ENCODE results near the gene HSD17B3. TPM values are rescaled to one million over a fixed set of nuclear protein-coding genes. Genes with fewer than 3 reads are reported as not detected.
A peak's percentile ranks its signal among the peaks of the same experiment; 100 is the strongest.

HSD17B3 gene
- total and polyA plus RNA-seq, 11 donors = 0.33 to 2.6 (median 1.0) TPM; not detected in 1

DNA sequence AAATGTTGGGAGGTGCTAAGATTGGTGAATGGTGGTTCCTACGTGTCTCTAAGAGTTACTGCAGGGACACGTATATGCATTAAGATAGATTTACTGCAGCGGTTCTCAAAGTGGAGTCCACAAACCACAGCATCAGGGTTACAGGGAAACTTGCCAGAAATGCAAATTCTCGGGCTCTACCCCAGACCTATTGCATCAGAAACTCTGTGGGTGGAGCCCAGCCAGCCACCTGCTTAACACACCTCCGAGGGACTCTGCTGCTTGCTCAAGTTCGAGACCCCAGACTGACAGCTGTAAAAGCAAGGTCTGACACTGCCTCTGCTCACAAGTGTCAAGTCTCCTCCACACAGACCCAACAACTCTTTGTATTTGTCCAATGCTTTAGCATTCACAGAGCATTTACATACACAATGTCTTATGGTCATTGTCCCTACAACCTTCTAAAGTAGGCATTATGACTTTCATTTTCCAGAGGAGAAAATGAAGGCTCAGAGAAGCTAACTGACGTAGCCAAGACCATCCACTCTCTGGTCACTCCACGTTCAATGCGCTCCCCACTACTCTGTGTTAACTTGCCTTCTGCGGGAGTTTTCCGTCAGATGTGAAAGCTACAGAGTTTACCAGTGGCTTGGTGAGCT lies 48.8 kb downstream of the HSD17B3 start:
- no peak overlapping the region for H3K27ac ChIP-seq
- no peak for DNase-seq
- H3K4me3 ChIP-seq = no peak overlapping the region
- H3K27me3 ChIP-seq = no peaks in the 10 kb centered on the region
- H3K4me1 ChIP-seq = no peaks in the 10 kb centered on the region
- no peak for ATAC-seq
- WGBS, 4 donors = 72 to 79% (median 76%) methylated on average over 10 to 11 of the region's 11 CpGs
- no peaks in the 10 kb centered on the region for H3K9me3 ChIP-seq
- TF ChIP-seq, protein P1, sequence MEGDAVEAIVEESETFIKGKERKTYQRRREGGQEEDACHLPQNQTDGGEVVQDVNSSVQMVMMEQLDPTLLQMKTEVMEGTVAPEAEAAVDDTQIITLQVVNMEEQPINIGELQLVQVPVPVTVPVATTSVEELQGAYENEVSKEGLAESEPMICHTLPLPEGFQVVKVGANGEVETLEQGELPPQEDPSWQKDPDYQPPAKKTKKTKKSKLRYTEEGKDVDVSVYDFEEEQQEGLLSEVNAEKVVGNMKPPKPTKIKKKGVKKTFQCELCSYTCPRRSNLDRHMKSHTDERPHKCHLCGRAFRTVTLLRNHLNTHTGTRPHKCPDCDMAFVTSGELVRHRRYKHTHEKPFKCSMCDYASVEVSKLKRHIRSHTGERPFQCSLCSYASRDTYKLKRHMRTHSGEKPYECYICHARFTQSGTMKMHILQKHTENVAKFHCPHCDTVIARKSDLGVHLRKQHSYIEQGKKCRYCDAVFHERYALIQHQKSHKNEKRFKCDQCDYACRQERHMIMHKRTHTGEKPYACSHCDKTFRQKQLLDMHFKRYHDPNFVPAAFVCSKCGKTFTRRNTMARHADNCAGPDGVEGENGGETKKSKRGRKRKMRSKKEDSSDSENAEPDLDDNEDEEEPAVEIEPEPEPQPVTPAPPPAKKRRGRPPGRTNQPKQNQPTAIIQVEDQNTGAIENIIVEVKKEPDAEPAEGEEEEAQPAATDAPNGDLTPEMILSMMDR (IDR thresholded peaks at IDR 0.05) = no peak
- no peaks in the 10 kb centered on the region for H3K36me3 ChIP-seq
- intact Hi-C loops (cut with DNase I) = no loop called here

DNA sequence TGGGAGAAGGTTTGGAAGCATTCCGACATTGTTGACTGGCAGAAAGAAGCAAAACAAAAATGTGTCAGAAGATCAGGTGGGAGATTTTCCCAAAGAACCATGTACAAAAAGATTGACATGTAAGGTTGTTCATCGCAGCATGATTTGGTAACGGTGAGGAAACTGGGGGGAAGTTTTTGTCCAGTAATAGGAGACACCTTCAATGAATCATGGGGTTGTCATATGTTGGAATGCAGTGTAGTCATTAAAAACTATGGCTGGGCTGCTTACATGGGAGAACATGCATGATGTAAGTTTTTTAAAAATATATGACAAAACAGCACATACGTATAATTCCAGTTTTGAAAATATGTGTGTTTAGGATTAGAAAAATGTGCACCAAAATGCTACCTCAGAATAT lies 50.5 kb downstream of the HSD17B3 start:
- Histone ChIP-seq H3K27me3 (no peaks in the 10 kb centered on the region), H3K4me3 (no peak overlapping the region), H3K4me1 (no peaks in the 10 kb centered on the region), H3K36me3 (no peaks in the 10 kb centered on the region), H3K9me3 (no peaks in the 10 kb centered on the region), H3K27ac (no peak overlapping the region)
- intact Hi-C loops (cut with DNase I) = no loop called here
- WGBS, 4 donors = 93 to 95% (median 94%) methylated on average over 4 of the region's 4 CpGs
- no peak for ATAC-seq
- TF ChIP-seq, protein P1 (IDR thresholded peaks at IDR 0.05) = no peak
- TF ChIP-seq POLR2A (IDR thresholded peaks at IDR 0.05) = no peak
- no peak for DNase-seq

DNA sequence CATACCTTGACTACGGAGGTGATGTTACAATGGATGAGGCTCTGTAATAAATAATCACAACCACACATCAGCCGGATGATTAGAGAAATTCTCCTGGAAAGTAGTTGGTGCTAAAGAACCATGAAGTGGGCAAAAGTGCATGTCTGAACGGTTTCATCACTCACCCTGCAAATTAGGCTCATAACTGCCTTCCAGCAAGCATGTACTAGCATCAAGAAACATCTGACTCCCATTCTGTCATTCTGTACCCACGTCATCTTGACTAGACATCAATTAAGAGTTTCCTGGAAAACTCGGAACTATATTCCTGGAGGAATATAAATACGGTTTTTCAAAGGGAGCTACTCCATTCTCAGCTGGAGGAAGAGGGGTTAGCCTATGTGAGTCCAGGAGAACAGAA lies 52.2 kb downstream of the HSD17B3 start:
- intact Hi-C loops (cut with DNase I) = no loop called here
- no peaks in the 10 kb centered on the region for H3K27me3 ChIP-seq
- TF ChIP-seq, protein P1 (IDR thresholded peaks at IDR 0.05) = no peak
- no peak for TF ChIP-seq POLR2A (IDR thresholded peaks at IDR 0.05)
- 78 to 87% (median 81%) methylated on average over 6 of the region's 6 CpGs for WGBS, 4 donors
- H3K4me1 ChIP-seq = no peaks in the 10 kb centered on the region
- H3K9me3 ChIP-seq = no peaks in the 10 kb centered on the region
- no peak overlapping the region for H3K27ac ChIP-seq
- H3K36me3 ChIP-seq = no peaks in the 10 kb centered on the region
- no peak for DNase-seq
- ATAC-seq = no peak
- H3K4me3 ChIP-seq = no peak overlapping the region

DNA sequence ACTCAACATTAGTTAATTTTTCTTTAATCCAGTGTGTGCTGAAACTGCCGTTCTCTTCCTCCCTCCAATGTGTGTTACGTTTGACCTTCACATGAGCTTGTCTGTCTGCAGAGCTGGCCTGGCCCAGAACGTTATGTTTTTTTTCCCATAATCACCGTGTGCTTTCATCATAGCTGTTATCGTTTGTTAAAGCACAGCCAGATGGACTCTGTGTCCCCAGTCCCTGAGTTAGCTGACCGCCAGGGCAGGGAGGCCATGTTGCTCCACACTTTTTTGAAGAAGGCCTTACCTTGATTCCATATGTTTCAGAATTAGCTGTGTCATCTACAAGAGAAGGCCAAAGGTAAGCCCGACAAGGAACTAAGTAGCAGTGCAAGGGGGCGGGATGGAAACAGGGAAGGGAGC lies 55.7 kb downstream of the HSD17B3 start:
- Histone ChIP-seq H3K27ac (no peak overlapping the region), H3K27me3 (peaks cover 0 to 3% (median 0%) of the 10 kb centered on the region in 9 donors), H3K36me3 (no peaks in the 10 kb centered on the region), H3K9me3 (no peaks in the 10 kb centered on the region), H3K4me1 (no peaks in the 10 kb centered on the region), H3K4me3 (no peak overlapping the region)
- WGBS, 4 donors = 80 to 84% (median 81%) methylated on average over 8 of the region's 8 CpGs
- TF ChIP-seq, protein P1 (IDR thresholded peaks at IDR 0.05) = no peak
- no peak for TF ChIP-seq POLR2A (IDR thresholded peaks at IDR 0.05)
- peak in 1 of 4 donors; percentile 49 for ATAC-seq
- DNase-seq = no peak
- intact Hi-C loops (cut with DNase I) = no loop called here

All from heart left ventricle (tissue), 16 donors.